Kidney tubule cell (primary cell): ENCODE results near the gene SRP9.
A peak's percentile ranks its signal among the peaks of the same experiment; 100 is the strongest.
"Not testable (repeated sequence)": the region's sequence is repeated elsewhere in the genome, so short reads cannot be mapped to it uniquely, and the experiment has no call there.

Experiments
- DNase-seq: peaks from one replicate; pipeline ENCODE4 v3.0.0-alpha.2; 2018; ENCODE audit warnings: low spot score

SRP9 gene

GRCh38 chr1:225774281-225775147 lies 3.1 kb upstream of the SRP9 start:
- peak; percentile 61 for DNase-seq

DNA sequence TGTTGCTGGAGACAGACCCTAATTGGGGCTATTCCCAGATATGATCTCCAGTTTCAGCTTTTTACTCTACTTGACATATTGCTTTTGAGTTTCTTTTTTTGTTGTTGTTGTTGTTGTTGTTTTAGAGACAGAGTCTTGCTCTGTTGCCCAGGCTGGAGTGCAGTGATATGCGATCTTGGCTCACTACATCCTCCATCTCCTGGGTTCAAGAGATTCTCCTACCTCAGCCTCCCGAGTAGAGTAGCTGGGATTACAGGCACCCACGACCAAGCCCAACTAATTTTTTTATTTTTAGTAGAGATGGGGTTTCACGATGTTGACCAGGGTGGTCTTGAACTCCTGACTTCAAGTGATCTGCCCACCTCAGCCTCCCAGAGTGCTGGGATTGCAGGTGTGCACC lies 1.3 kb upstream of the SRP9 start:
- DNase-seq = no peak

DNA sequence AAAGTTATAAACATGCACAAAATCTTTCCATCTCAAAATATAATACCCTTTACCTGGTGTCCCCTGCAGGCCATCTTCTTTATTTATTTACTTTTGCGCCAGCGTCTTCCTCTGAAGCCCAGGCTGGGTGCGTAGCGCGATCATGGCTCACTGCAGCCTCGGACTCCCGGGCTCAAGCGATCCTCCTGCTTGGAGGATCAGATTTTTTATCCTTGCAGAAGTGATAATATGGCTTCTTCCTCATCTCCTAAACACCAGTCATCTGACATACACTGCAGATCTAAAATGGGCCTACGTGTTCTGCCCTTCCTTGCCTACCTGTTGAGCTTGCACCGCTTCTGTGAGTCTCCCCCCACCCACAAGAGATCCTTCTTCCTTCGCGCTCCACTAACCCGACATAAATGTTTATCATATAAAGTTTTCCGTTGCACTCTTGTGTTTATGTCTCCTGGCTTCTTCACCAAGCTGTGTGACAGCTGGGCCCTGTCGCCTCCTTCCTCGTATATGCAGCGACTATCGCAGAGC lies 506 bp upstream of the SRP9 start:
- DNase-seq = no peak

- no peak for DNase-seq
Observed at GRCh38 chr1:225778337-225778669, 677 bp downstream of the SRP9 start.

GRCh38 chr1:225779165-225779564 lies 1.5 kb downstream of the SRP9 start:
- not testable (repeated sequence) for DNase-seq

DNA sequence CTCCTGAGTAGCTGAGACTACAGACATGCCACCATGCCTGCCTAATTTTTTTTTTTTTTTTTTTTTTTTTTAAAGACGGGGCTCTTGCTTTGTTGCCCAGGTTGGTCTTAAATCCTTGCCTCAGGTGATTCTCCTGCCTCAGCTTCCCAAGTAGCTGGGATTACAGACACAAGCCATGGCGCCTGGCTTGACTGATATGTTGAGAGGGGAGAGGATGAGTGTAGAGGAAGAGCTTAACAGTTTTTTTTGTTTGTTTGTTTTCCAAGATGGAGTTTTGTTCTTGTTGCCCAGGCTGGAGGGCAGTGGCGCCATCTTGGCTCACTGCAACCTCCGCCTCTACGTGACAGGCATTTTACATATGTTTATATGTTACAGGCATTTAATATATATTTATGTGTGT lies 2.5 kb downstream of the SRP9 start:
- DNase-seq = no peak

DNA sequence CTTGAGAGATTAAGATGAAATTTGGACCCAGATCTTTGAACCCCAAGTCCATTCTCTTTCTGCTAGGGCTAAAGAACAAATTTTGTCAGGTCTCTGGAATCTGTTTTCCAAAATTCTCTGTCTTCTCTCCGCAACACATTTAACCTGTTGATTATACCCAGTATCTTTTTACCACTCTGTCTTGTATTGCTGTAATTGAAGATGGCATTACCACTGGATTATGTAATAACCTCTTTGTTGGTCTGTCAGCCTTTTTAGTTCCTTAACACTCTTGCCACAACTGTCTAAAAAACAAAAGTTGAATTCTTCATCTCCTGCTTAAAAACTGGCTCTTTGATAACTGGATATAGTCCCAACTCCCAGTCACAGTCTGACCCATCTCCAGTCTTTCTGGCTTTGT lies 3.0 kb downstream of the SRP9 start:
- DNase-seq = no peak

DNA sequence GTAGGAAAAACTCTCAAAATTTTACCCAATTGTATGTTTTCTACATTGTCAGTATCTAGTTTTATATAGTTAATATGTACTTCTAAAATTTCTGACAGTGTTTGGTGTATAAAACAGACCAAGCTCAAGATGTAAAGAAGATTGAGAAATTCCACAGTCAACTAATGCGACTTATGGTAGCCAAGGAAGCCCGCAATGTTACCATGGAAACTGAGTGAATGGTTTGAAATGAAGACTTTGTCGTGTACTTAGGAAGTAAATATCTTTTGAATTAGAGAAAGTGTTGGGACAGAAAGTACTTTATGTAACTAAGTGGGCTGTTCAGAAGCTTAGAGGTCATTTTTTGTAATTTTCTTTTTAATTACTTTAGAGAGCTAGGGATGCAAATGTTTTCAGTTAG lies 11.5 kb downstream of the SRP9 start:
- not testable (repeated sequence) for DNase-seq

DNA sequence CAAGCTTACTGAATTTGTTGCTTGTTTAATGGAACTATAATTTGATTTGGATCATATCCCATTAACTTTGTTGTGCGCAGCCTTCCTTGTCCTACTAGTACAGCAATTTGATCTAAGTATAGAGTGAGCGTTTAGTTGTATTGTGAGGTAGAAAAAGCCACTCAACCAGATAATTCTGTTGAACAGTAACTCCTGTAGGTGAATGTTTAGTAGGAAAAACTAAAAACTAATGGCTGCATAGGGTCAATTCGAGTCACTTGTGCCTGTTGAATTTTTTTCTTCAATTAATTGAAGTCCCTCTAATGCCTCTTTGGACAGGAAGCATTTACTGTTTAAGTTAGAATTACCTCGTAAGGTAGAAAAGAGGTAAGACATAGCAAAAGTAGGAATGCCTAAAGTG lies 17.3 kb downstream of the SRP9 start:
- no peak for DNase-seq

DNA sequence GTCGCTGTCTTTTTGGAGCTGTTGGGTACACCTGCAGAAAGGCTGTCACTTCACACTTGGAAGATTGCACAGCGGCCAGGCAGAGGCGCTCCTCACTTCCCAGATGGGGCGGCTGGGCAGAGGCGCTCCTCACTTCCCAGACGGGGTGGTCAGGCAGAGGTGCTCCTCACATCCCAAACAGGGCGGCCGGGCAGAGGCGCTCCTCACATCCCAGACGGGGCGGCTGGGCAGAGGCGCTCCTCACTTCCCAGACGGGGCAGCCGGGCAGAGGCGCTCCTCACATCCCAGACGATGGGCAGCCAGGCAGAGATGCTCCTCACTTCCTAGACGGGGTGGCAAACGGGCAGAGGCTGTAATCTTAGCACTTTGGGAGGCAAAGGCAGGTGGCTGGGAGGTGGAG lies 18.5 kb downstream of the SRP9 start:
- DNase-seq = not testable (repeated sequence)

DNA sequence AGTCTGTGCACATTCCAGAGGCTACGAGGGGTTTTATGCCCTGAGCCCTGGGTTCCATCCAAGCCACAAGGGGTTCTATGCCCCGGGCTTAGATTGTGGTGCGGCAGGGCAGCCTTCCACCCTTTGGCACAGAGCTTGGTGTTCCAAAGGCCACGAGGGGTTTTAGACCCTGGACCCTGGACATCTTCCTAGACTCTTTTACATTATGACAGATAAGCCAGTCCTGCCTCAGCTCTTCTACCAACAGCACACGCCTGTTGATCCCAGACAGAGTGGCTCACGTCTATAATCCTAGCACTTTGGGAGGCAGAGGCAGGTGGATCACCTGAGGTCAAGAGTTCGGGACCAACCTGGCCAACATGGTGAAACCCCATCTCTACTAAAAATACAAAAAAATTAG lies 23.5 kb downstream of the SRP9 start:
- not testable (repeated sequence) for DNase-seq

DNA sequence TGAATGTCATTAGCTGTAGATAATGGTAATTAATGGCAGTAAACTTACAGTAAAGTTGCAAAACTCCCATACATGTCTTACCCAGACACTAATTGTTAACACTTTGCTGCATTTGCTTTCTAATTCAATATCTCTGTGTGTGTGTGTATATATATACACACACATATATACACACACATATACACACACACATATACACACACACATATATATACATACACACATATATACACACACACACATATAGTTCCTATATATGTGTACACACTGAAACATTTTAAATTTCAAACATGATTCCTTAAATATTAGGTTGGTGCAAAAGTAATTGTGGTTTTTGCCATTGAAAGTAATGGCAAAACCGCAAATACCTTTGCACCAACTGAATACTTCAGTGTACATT lies 28.6 kb downstream of the SRP9 start:
- no peak for DNase-seq

DNA sequence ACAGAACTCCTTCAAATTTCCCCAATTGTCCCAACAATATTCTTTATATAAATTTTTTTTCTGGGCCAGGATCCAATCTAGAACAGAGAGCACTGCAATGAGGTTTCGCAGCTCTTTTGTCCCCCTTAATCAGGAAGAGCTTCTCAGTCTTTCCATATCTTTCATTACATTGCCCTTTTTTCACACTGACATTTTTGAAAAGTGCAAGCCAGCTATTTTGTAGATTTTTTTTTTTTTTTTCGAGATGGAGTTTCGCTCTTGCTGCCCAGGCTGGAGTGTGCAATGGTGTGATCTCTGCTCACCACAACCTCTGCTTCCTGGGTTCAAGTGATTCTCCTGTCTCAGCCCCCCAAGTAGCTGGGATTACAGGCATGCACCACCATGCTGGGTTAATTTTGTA lies 29.1 kb downstream of the SRP9 start:
- not testable (repeated sequence) for DNase-seq

DNA sequence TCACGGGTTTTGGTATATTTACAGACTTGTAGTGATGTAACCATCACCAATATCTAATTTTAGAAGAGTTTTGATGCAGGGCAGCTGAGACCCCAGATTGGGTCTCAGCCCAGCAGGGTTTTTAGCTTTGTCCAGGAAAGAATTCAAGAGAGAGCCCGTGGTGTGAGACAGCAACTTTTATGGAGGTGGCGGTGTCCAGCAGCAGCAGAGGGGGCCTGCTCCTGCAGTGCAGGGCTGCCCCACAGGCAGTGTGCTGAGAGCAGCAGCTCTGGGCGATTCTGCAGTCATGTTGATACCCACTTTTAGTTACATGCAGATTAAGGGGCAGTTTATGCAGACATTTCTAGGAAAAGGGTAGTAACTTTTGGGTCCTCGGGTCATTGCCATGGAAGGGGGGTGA lies 30.5 kb downstream of the SRP9 start:
- DNase-seq = no peak

GRCh38 chr1:225809842-225810578 lies 32.4 kb downstream of the SRP9 start, which contains the start of gene EPHX1:
EPHX1 (plus strand) TSS chr1:225810124; CDS start chr1:225828730, 18,606 bp downstream.
- DNase-seq = peak; percentile 90

GRCh38 chr1:225810579-225811538 lies 33.2 kb downstream of the SRP9 start:
- peak; percentile 70 for DNase-seq

DNA sequence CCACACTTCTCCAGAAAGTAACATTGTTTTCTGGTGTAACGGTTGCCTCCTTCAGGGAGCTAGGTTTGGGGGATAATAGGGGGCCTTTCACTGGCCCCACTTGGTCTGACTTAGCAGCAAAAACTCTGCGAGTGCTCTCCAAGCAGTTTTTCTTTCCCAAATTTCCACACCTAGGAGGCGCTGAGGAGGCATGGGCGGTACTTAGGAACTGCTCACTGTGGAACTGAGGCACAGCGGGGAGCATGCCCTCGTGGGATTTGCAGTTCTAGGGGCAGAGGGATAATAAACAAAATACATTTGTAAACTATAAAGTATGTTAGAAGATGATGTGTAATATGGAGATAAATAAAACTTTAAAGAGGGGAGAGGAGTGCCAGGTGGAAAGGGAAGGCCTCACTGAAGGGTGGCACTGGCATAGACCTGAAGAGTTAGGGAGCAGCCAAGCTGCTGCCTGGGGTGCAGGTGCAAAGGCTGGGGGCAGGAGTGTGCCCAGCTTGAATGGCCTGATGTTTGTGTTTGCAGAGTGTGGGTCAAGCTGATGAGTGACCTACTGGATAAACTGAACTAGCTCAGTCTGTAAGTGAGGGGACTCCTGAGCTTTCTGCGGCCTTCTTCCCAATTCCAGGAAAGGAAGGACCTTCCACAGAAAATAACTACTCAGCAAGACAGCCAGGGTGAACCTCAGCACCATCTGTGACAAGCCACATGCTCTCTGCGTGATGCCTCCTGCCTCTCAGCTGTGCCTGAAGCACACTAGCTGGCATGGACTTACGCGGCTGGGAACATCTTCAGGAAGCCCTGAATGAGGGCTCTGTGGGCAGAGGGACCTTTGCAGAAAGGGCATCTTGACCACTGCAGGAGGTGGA lies 34.2 kb downstream of the SRP9 start:
- DNase-seq = no peak

GRCh38 chr1:225812488-225813213 lies 35.0 kb downstream of the SRP9 start:
- DNase-seq = no peak

DNA sequence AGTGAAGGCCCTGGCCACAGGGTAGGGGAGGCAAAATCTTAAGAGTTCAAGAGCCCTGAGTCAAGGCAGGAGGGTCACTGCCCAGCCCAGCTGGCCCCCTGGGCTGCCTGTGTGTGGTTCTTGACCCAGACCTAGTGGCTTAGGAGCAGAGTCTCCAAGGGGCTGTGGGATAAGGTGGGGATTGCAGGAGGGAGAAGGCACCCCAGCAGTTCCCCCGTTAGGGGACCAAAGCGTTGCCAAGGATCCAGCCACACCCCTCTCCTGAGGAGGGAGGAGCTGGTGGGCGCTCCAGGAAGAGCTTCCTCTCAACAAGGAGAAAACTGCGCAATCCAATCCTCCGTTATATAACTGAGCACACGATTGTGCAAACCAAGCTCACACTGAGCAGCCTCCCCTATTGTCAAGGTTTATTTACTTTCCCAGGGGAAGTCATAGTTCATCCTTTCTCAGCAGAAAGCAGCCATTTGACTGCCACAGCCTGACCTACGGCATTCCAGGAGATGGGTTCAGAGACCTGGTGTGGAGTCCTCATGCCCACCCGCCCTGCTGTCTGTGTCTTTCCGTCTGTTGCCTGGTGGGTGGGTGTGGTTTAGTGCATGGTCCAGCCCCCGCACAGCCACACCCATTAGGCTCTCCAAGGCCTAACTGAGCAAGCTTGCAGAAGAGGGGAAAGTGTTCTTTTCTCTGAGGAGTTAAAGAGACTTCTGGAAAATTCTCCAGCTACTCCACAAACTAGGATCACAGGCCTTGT lies 35.8 kb downstream of the SRP9 start:
- peak; percentile 24 for DNase-seq

- DNase-seq = no peak
Observed at GRCh38 chr1:225814381-225814780, 36.8 kb downstream of the SRP9 start.
